Stimulated activated CD4-positive, alpha-beta T cell treated with anti-CD3 and anti-CD28 coated beads, TNF-alpha, amount 100 ng/mL, for 1 hour (primary cell): ENCODE data around the gene NPAS4.
A peak's percentile ranks its signal among the peaks of the same experiment; 100 is the strongest.
"Not testable (repeated sequence)": the region's sequence is repeated elsewhere in the genome, so short reads cannot be mapped to it uniquely, and the experiment has no call there.

ENCODE experiments used
- DNase-seq, 3 donors: peaks; one replicate each; pipeline ENCODE4 v3.0.0-alpha.2; 2020; ENCODE audit warnings: low read depth in 3 of 3, low spot score in 1 of 3

The NPAS4 gene

GRCh38 chr11:66417000-66417399 is 3.8 kb upstream of the NPAS4 start:
- DNase-seq, result no peak

DNA sequence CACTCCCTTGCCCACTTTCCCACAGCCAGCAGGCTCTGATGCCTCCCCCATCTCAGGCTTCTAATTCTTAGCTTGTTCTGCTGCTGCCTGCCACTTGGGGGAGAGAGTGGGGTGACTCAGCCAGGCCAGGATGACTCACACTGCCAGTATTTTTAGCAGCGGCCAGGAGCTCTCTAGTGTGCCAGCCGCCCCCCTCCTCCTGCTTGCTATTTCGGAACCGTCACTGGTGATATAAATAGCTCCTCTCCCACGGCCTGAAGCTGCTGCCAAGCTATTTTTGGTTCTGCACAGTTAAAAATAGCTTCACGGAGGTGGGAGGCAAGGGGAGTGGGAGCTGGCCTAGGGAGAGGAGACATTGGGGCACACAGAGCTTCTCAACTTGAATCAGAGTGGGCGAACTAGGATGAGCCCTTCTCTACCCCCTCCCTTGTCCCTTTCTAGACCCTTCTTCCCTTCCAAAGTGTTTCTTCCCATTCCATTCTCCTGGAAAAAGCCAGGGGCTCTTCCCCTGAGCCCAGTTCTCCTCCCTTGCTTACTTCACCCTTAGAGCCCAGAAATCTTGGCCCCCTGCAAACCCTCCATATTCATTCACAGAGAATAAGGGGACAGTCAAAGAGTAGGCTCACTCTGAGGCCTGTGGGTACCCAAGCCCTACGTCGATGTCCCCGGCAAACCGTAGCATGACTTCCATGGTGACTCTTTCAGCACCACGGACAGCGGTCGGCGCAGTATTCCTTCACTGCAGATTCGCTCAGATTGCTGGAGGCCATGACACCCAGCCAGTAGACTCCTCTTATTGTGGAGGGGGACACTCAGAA is 2.5 kb upstream of the NPAS4 start:
- peak in 2 of 3 donors; percentile 12 to 45 for DNase-seq

- DNase-seq, result no peak
These were observed 1.9 kb upstream of the NPAS4 start for GRCh38 chr11:66418986-66419308.

DNA sequence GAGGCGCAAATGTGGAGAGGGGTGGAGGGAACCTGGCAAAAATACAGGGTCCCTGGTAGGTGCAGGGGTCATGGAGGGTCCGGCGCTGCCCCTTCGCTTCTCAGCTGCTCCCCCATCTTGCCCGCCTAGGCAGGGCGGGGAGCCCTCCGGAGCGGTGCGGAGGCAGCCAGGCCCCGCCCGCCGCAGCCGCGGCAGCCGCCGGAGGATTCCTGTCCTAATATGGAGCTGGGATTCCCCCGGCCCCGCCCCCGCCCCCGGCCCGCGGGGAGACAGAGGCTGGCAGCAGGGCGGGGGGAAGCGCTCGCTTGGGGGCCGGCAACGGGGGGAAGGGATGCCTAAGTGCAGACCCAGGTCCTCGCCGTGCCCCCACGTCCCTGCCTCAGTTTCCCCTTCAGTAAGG is 1.0 kb upstream of the NPAS4 start:
- DNase-seq, result no peak

- peak; percentile 68 to 86 (median 84) for DNase-seq
These were observed 814 bp downstream of the NPAS4 start for GRCh38 chr11:66421492-66422205.

GRCh38 chr11:66426314-66426713 is 5.5 kb downstream of the NPAS4 start:
- no peak for DNase-seq

DNA sequence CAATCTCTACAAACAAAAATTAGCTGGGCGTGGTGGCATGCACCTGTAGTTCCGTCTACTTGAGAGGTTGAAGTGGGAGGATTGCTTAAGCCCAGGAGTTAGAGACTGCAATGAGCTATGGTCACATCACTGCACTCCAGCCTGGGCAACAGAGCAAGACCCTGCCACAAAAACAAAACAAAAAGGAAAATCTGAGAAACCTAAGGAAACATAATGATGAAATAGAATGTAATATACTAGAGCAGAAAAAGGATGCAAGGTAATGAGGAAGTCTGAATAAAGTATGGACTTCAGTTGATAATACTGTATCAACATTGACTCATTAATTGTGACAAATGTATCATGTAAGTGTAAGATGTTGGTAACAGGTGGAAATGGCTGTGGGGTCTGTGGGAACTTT is 8.1 kb downstream of the NPAS4 start:
- DNase-seq, result no peak

- DNase-seq, result peak; percentile 35 to 71 (median 40)
These were observed 9.3 kb downstream of the NPAS4 start for GRCh38 chr11:66429983-66430602.

- not testable (repeated sequence) for DNase-seq
These were observed 10.5 kb downstream of the NPAS4 start for GRCh38 chr11:66431287-66431686.

DNA sequence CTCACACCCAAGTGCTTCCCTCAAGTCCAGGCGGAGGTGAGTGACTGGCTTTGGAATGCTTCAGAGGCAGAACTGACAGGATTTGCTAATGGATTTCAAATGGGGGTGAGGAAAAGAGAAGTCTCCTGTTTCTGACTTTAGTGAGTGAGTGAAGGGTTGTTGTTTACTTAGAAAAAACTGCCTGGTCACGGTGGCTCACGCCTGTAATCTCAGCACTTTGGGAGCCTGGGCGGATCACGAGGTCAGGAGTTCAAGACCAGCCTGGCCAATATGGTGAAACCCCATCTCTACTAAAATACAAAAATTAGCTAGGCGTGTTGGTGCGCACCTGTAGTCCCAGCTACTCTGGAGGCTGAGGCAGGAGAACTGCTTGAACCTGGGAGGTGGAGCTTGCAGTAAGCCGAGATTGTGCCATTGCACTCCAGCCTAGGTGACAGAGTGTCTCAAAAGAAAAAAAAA is 11.1 kb downstream of the NPAS4 start:
- DNase-seq, result not testable (repeated sequence)

DNA sequence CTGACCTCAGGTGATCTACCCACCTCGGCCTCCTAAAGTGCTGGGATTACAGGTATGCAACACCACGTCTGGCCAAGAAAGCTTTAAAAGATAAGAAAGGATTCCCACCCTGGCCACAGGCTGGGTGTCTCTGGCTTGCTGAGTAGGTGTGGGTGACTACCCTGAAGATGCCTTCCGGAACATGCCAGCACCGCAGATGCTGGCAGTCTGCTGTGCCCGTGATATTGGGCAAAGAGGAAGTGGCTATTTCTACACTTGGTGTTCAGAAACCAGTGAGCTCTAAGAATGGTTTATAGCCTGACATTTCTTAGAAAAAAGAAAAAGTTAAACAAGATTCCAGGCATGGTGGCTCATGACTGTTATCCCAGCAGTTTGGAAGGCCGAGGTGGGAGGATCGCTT is 11.8 kb downstream of the NPAS4 start:
- DNase-seq, result no peak

DNA sequence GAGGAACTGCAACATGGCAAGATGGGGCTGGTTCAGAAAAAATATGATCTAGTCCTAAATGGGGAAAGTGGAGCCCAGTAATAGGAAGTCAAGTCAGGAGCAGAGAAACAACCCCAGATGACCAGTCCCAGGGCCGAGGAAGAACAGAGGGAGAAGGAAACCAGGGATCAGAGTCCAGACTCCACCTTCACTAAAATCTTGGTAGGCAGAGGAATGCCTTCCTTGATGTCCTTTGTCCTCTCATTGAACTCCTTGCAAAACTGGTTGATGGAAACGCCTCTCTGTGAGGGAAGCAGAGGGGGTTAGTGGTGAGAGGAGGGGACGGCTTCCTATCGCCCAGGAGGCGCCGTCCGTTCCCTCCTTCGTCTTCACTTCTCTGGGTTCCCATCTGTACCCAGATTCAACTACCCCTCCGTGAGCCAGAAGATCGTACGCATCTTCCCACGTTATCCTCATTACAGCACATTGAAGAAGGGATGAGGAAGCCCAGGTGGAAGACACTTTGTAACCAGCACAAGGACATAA is 17.2 kb downstream of the NPAS4 start:
- no peak for DNase-seq

GRCh38 chr11:66438504-66439466 is 17.9 kb downstream of the NPAS4 start, which contains the start of gene MRPL11:
Gene MRPL11, minus strand, starts transcription at chr11:66438848. Its CDS starts 94 bp downstream, at chr11:66438754.
- peak; percentile 69 to 84 (median 72) for DNase-seq

DNA sequence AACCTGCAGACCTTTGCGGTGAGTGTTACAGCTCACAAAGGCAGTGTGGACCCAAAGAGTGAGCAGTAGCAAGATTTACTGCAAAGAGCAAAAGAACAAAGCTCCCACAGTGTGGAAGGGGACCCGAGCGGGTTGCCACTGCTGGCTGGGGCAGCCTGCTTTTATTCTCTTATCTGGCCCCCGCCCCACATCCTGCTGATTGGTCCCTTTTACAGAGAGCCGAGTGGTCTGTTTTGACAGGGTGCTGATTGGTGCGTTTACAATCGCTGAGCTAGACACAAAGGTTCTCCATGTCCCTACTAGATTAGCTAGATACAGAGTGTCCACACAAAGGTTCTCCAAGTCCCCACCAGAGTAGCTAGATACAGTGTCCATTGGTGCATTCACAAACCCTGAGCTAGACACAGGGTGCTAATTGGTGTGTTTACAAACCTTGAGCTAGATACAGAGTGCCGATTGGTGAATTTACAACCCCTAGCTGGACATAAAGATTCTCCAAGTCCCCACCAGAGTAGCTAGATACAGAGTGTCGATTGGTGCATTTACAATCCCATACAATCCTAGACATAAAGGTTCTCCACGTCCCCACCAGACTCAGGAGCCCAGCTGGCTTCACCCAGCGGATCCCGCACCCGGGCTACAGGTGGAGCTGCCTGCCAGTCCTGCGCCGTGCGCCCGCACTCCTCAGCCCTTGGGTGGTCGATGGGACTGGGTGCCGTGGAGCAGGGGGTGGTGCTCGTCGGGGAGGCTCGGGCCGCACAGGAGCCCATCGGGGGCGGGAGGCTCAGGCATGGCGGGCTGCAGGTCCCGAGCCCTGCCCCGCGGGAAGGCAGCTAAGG is 19.5 kb downstream of the NPAS4 start:
- not testable (repeated sequence) for DNase-seq

DNA sequence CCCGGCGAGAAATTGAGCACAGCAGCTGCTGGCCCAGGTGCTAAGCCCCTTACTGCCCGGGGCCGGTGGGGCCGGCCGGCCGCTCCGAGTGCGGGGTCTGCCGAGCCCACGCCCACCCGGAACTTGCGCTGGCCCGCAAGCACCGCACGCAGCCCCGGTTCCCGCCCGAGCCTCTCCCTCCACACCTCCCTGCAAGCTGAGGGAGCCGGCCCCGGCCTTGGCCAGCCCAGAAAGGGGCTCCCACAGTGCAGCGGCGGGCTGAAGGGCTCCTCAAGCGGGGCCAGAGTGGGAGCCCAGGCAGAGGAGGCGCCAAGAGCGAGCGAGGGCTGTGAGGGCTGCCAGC is 20.1 kb downstream of the NPAS4 start:
- DNase-seq, result not testable (repeated sequence)

DNA sequence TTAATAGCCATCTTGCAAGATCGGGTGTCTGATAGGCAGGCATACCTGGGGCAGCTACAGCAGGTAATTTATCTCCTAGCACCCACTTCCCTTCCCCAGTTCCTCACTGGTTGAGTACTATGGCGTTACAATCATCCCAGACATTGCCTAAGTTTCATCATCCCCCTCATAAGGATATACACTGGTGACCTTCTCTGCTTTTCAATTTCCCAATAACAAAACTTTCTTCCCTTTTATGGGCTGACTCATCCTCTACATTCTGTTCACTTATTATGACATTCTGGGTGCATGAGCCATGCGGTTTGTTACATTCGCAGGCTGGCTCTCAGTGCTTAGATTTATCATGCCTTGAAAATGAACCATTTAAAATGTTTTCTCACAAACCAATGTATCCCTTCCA is 22.8 kb downstream of the NPAS4 start:
- DNase-seq, result no peak

GRCh38 chr11:66447012-66447411 is 26.2 kb downstream of the NPAS4 start:
- no peak for DNase-seq

GRCh38 chr11:66448523-66448922 is 27.7 kb downstream of the NPAS4 start:
- no peak for DNase-seq

- DNase-seq, result no peak
These were observed 29.7 kb downstream of the NPAS4 start for GRCh38 chr11:66450560-66450959.

GRCh38 chr11:66451663-66452062 is 30.8 kb downstream of the NPAS4 start:
- no peak for DNase-seq
